HEK293 (cell line): ENCODE measurements around the gene LRRC53.

Source experiments
- CTCF ChIA-PET: fragments of 350-600 bp; formaldehyde crosslinking; extraction: SDS; loops from one replicate; lab custom pipeline; 2021; ENCODE audit warnings: antibody characterized with exemption; lab: Yijun Ruan, JAX
- POLR2A ChIA-PET: fragments of 300-600 bp; formaldehyde crosslinking; extraction: SDS; loops from one replicate; lab custom pipeline; 2020; ENCODE audit warnings: antibody characterized with exemption, inconsistent platforms; lab: Yijun Ruan, JAX
- H3K27ac ChIP-seq: fragments of 200-500 bp; sonication (Bioruptor generic); 2 replicates; pipeline ENCODE4 v1.5.1; 2014; ENCODE audit warnings: low read depth, low read length, control low read depth, inconsistent platforms; ENCODE audit errors: extremely low read depth
- H3K36me3 ChIP-seq, 2 experiments: fragments of 200-500 bp in 1 of 2; sonication (Bioruptor generic) in 1 of 2; 1 replicate in 1 of 2; 2 replicates in 1 of 2; pipeline ENCODE4 v1.5.1; 2014 to 2017; ENCODE audit warnings: inconsistent platforms in 2 of 2, low read length in 2 of 2; ENCODE audit not compliant: control insufficient read depth in 2 of 2, insufficient read depth in 1 of 2
- H3K4me1 ChIP-seq: fragments of 200-500 bp; sonication (Bioruptor generic); 2 replicates; pipeline ENCODE4 v1.5.1; 2014; ENCODE audit warnings: mild to moderate bottlenecking, low read length, inconsistent platforms; ENCODE audit not compliant: control insufficient read depth, insufficient read depth
- H3K4me3 ChIP-seq: 2 replicates; pipeline ENCODE4 v1.5.1; 2011; ENCODE audit warnings: low read depth, mild to moderate bottlenecking, control low read depth, low read length, moderate library complexity
- H3K9me3 ChIP-seq: fragments of 200-500 bp; sonication (Bioruptor generic); 2 replicates; pipeline ENCODE4 v1.5.1; 2014; ENCODE audit warnings: low read depth, low read length, inconsistent platforms; ENCODE audit not compliant: control insufficient read depth, insufficient read depth
- BCL6B ChIP-seq: fragments of 450-650 bp; formaldehyde crosslinking; IDR thresholded peaks from 2 replicates; pipeline ENCODE4 v1.5.1; 2017; ENCODE audit warnings: missing biosample characterization, missing genetic modification characterization
- GLI2 ChIP-seq: fragments of 450-650 bp; formaldehyde crosslinking; IDR thresholded peaks from 2 replicates; pipeline ENCODE4; 2017; ENCODE audit warnings: missing biosample characterization, missing genetic modification characterization, low read depth, borderline replicate concordance
- GLI4 ChIP-seq: fragments of 450-650 bp; formaldehyde crosslinking; IDR thresholded peaks from 2 replicates; pipeline ENCODE4 v1.5.1; 2016; ENCODE audit warnings: missing biosample characterization, missing genetic modification characterization
- GLIS2 ChIP-seq: fragments of 450-650 bp; formaldehyde crosslinking; IDR thresholded peaks from 2 replicates; pipeline ENCODE4 v1.5.1; 2016; ENCODE audit warnings: missing biosample characterization, missing genetic modification characterization
- HOXA7 ChIP-seq: sonication (generic); formaldehyde crosslinking; IDR thresholded peaks from 2 replicates; pipeline ENCODE4 v1.8.1; 2022; ENCODE audit warnings: missing genetic modification reagents, borderline replicate concordance
- KLF8 ChIP-seq: fragments of 450-650 bp; formaldehyde crosslinking; IDR thresholded peaks from 2 replicates; pipeline ENCODE4 v1.5.1; 2016; ENCODE audit warnings: missing biosample characterization, missing genetic modification characterization
- SALL2 ChIP-seq: fragments of 450-650 bp; formaldehyde crosslinking; IDR thresholded peaks from 2 replicates; pipeline ENCODE4 v1.5.0; 2017; ENCODE audit warnings: missing biosample characterization, mild to moderate bottlenecking, missing genetic modification characterization, borderline replicate concordance
- SP3 ChIP-seq: fragments of 450-650 bp; formaldehyde crosslinking; IDR thresholded peaks from 2 replicates; pipeline ENCODE4 v1.5.1; 2016; ENCODE audit warnings: missing biosample characterization, missing genetic modification characterization
- SP7 ChIP-seq: fragments of 450-650 bp; formaldehyde crosslinking; IDR thresholded peaks from 2 replicates; pipeline ENCODE4 v1.5.1; 2016; ENCODE audit warnings: missing biosample characterization, missing genetic modification characterization
- WT1 ChIP-seq: fragments of 450-650 bp; formaldehyde crosslinking; IDR thresholded peaks from 2 replicates; pipeline ENCODE4 v1.5.1; 2016; ENCODE audit warnings: missing biosample characterization, missing genetic modification characterization
- ZNF10 ChIP-seq: fragments of 450-650 bp; formaldehyde crosslinking; IDR thresholded peaks from 2 replicates; pipeline ENCODE4 v1.5.1; 2017; ENCODE audit warnings: missing biosample characterization, missing genetic modification characterization
- ZNF23 ChIP-seq: fragments of 450-650 bp; formaldehyde crosslinking; IDR thresholded peaks from 2 replicates; pipeline ENCODE4 v1.5.1; 2016; ENCODE audit warnings: missing biosample characterization, missing genetic modification characterization, borderline replicate concordance
- ZNF239 ChIP-seq: fragments of 450-650 bp; formaldehyde crosslinking; IDR thresholded peaks from 2 replicates; pipeline ENCODE4 v1.5.1; 2016; ENCODE audit warnings: missing biosample characterization, missing genetic modification characterization
- ZNF274 ChIP-seq, 2 experiments: fragments of 200-500 bp in 1 of 2; fragments of 450-650 bp in 1 of 2; sonication (Bioruptor generic) in 1 of 2; formaldehyde crosslinking in 1 of 2; IDR thresholded peaks; 2 replicates each; pipeline versions ENCODE4 v1.5.1 to v1.6.1; 2014 to 2016; ENCODE audit warnings: borderline replicate concordance in 1 of 2, inconsistent platforms in 1 of 2, low read length in 1 of 2, missing biosample characterization in 1 of 2, missing genetic modification characterization in 1 of 2
- ZNF423 ChIP-seq: fragments of 450-650 bp; formaldehyde crosslinking; IDR thresholded peaks from 2 replicates; pipeline ENCODE4 v1.5.1; 2016; ENCODE audit warnings: missing biosample characterization, missing genetic modification characterization
- ZNF510 ChIP-seq: fragments of 450-650 bp; formaldehyde crosslinking; IDR thresholded peaks from 2 replicates; pipeline ENCODE4 v1.5.1; 2018; ENCODE audit warnings: mild to moderate bottlenecking, missing genetic modification characterization, missing biosample characterization; ENCODE audit not compliant: insufficient replicate concordance
- ZNF513 ChIP-seq: fragments of 450-650 bp; IDR thresholded peaks from 2 replicates; pipeline ENCODE4 v1.5.1; 2018; ENCODE audit warnings: missing biosample characterization, missing genetic modification characterization
- ZNF558 ChIP-seq: fragments of 450-650 bp; formaldehyde crosslinking; IDR thresholded peaks from 2 replicates; pipeline ENCODE4 v1.5.1; 2016; ENCODE audit warnings: missing biosample characterization, missing genetic modification characterization
- ZNF768 ChIP-seq: fragments of 450-650 bp; formaldehyde crosslinking; IDR thresholded peaks from 2 replicates; pipeline ENCODE4 v1.5.1; 2018; ENCODE audit warnings: missing biosample characterization, mild to moderate bottlenecking, missing genetic modification characterization
- ZNF776 ChIP-seq: fragments of 450-650 bp; formaldehyde crosslinking; IDR thresholded peaks from 2 replicates; pipeline ENCODE4 v1.5.0; 2017; ENCODE audit warnings: missing biosample characterization, missing genetic modification characterization, borderline replicate concordance
- ZSCAN30 ChIP-seq: fragments of 450-650 bp; IDR thresholded peaks from 2 replicates; pipeline ENCODE4 v1.5.1; 2018; ENCODE audit warnings: missing biosample characterization, mild to moderate bottlenecking, missing genetic modification characterization, moderate library complexity
- TF ChIP-seq, protein P1 (sequence below): fragments of 450-650 bp; formaldehyde crosslinking; IDR thresholded peaks from 2 replicates; pipeline ENCODE4 v1.5.1; 2016; ENCODE audit warnings: missing biosample characterization, missing genetic modification characterization
- TF ChIP-seq, protein P2 (sequence below): fragments of 450-650 bp; formaldehyde crosslinking; IDR thresholded peaks from 2 replicates; pipeline ENCODE4 v1.5.1; 2016; ENCODE audit warnings: missing biosample characterization, missing genetic modification characterization, low read depth

The LRRC53 gene

GRCh38 chr1:74437035-74437434 is 75.4 kb downstream of the LRRC53 start:
- Histone ChIP-seq H3K9me3 (no peaks in the 10 kb centered on the region), H3K27ac (no peak overlapping the region), H3K4me3 (no peak overlapping the region), H3K36me3 (no peaks in the 10 kb centered on the region), H3K4me1 (no peaks in the 10 kb centered on the region)
- TF ChIP-seq ZNF23 (tag by site-specific recombination), result no peak
- no peak for TF ChIP-seq SP3 (tag by site-specific recombination)
- no peak for TF ChIP-seq GLI4 (tag by site-specific recombination)
- no peak for TF ChIP-seq ZNF10 (tag by site-specific recombination)
- TF ChIP-seq ZNF274 (IDR thresholded peaks at IDR 0.05; ENCODE audit: low read length), result no peak
- TF ChIP-seq ZNF274 (tag by site-specific recombination; IDR thresholded peaks at IDR 0.05; ENCODE audit: borderline replicate concordance), result no peak
- no peak for TF ChIP-seq SALL2 (tag by site-specific recombination)
- TF ChIP-seq ZNF510 (tag by site-specific recombination), result no peak
- TF ChIP-seq, protein P1, sequence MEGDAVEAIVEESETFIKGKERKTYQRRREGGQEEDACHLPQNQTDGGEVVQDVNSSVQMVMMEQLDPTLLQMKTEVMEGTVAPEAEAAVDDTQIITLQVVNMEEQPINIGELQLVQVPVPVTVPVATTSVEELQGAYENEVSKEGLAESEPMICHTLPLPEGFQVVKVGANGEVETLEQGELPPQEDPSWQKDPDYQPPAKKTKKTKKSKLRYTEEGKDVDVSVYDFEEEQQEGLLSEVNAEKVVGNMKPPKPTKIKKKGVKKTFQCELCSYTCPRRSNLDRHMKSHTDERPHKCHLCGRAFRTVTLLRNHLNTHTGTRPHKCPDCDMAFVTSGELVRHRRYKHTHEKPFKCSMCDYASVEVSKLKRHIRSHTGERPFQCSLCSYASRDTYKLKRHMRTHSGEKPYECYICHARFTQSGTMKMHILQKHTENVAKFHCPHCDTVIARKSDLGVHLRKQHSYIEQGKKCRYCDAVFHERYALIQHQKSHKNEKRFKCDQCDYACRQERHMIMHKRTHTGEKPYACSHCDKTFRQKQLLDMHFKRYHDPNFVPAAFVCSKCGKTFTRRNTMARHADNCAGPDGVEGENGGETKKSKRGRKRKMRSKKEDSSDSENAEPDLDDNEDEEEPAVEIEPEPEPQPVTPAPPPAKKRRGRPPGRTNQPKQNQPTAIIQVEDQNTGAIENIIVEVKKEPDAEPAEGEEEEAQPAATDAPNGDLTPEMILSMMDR (tag by site-specific recombination), result no peak
- TF ChIP-seq ZSCAN30 (tag by site-specific recombination), result no peak
- no peak for TF ChIP-seq ZNF239
- ChIA-PET POLR2A (no interaction called here), CTCF (no interaction called here)

GRCh38 chr1:74436078-74436477 is 76.3 kb downstream of the LRRC53 start:
- CTCF ChIA-PET, result no interaction called here
- H3K4me1 ChIP-seq, result no peaks in the 10 kb centered on the region
- POLR2A ChIA-PET, result no interaction called here
- no peaks in the 10 kb centered on the region for H3K36me3 ChIP-seq
- H3K9me3 ChIP-seq, result no peaks in the 10 kb centered on the region
- H3K27ac ChIP-seq, result no peak overlapping the region
- no peak for TF ChIP-seq SP7
- no peak for TF ChIP-seq ZNF558 (tag by site-specific recombination)
- no peak for TF ChIP-seq HOXA7 (CRISPR knock-in tag)
- no peak for TF ChIP-seq GLIS2
- no peak for TF ChIP-seq WT1 (tag by site-specific recombination)
- TF ChIP-seq KLF8, result no peak
- TF ChIP-seq ZSCAN30 (tag by site-specific recombination), result no peak
- TF ChIP-seq ZNF776, result no peak
- TF ChIP-seq ZNF768, result no peak
- no peak overlapping the region for H3K4me3 ChIP-seq

GRCh38 chr1:74434321-74434720 is 78.1 kb downstream of the LRRC53 start:
- Histone ChIP-seq H3K9me3 (no peaks in the 10 kb centered on the region), H3K4me3 (no peak overlapping the region), H3K36me3 (no peaks in the 10 kb centered on the region), H3K4me1 (no peaks in the 10 kb centered on the region), H3K27ac (no peak overlapping the region)
- TF ChIP-seq, protein P2, sequence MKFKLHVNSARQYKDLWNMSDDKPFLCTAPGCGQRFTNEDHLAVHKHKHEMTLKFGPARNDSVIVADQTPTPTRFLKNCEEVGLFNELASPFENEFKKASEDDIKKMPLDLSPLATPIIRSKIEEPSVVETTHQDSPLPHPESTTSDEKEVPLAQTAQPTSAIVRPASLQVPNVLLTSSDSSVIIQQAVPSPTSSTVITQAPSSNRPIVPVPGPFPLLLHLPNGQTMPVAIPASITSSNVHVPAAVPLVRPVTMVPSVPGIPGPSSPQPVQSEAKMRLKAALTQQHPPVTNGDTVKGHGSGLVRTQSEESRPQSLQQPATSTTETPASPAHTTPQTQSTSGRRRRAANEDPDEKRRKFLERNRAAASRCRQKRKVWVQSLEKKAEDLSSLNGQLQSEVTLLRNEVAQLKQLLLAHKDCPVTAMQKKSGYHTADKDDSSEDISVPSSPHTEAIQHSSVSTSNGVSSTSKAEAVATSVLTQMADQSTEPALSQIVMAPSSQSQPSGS (tag by site-specific recombination), result no peak
- TF ChIP-seq ZNF513 (tag by site-specific recombination) (no peak), ZNF423 (tag by site-specific recombination) (no peak), GLI2 (tag by site-specific recombination) (no peak), ZNF23 (tag by site-specific recombination) (no peak), BCL6B (tag by site-specific recombination) (no peak)
- ChIA-PET POLR2A (no interaction called here), CTCF (no interaction called here)
